Neural cell (in vitro differentiated cells): Measurements from ENCODE around the gene TACR2. TPM values are rescaled to one million over a fixed set of nuclear protein-coding genes. Genes with fewer than 3 reads are reported as not detected.

ENCODE experiments used
- H2AFZ ChIP-seq: fragments of 200-600, 300-800 bp; sonication (generic), shearing (Covaris generic); 2 replicates; pipeline ENCODE4 v1.6.0; 2014; ENCODE audit warnings: low read depth, mild to moderate bottlenecking, antibody characterized with exemption, low read length, moderate library complexity
- H3F3A ChIP-seq: fragments of 200-600 bp; shearing (Covaris generic); 2 replicates; pipeline ENCODE4 v1.6.1; 2016; ENCODE audit warnings: mild to moderate bottlenecking, moderate library complexity, mixed read lengths, antibody characterized with exemption, low read length; ENCODE audit not compliant: insufficient read depth, poor library complexity, severe bottlenecking
- H3K27ac ChIP-seq: fragments of 200-600, 300-800 bp; sonication (generic), shearing (Covaris generic); 2 replicates; pipeline ENCODE4 v1.5.1; 2014; ENCODE audit warnings: mild to moderate bottlenecking, low read length, moderate library complexity
- H3K27me3 ChIP-seq: fragments of 300-800, 200-600 bp; sonication (generic), shearing (Covaris generic); 2 replicates; pipeline ENCODE4 v1.6.0; 2014; ENCODE audit warnings: mild to moderate bottlenecking, low read depth, low read length, moderate library complexity; ENCODE audit not compliant: insufficient read depth
- H3K36me3 ChIP-seq: fragments of 300-800, 200-600 bp; sonication (generic), shearing (Covaris generic); 2 replicates; pipeline ENCODE4 v1.5.1; 2014; ENCODE audit warnings: mild to moderate bottlenecking, antibody characterized with exemption, low read length, moderate library complexity; ENCODE audit not compliant: insufficient read depth
- H3K4me2 ChIP-seq: fragments of 300-800, 200-600 bp; sonication (generic), shearing (Covaris generic); 2 replicates; pipeline ENCODE4 v1.6.0; 2014; ENCODE audit warnings: mild to moderate bottlenecking, low read length
- H3K4me3 ChIP-seq: fragments of 300-800, 200-600 bp; sonication (generic), shearing (Covaris generic); 2 replicates; pipeline ENCODE4 v1.5.1; 2014; ENCODE audit warnings: mild to moderate bottlenecking, low read length, moderate library complexity
- H3K79me2 ChIP-seq: fragments of 200-600 bp; shearing (Covaris generic); replicated peaks from 2 replicates; pipeline ENCODE4 v1.6.0; 2014; ENCODE audit warnings: mild to moderate bottlenecking, low read length, moderate library complexity; ENCODE audit not compliant: insufficient read depth
- H3K9ac ChIP-seq: fragments of 300-800, 200-600 bp; sonication (generic), shearing (Covaris generic); 2 replicates; pipeline ENCODE4 v1.6.1; 2016; ENCODE audit warnings: mild to moderate bottlenecking, low read length, mixed read lengths
- H3K9me2 ChIP-seq: fragments of 200-600 bp; shearing (Covaris generic); 2 replicates; pipeline ENCODE4 v1.6.1; 2016; ENCODE audit warnings: mild to moderate bottlenecking, low read length, mixed read lengths; ENCODE audit not compliant: insufficient read depth
- H3K9me3 ChIP-seq: fragments of 200-600, 300-800 bp; sonication (generic), shearing (Covaris generic); 2 replicates; pipeline ENCODE4 v1.6.1; 2016; ENCODE audit warnings: mild to moderate bottlenecking, mixed run types, low read length, moderate library complexity, mixed read lengths
- H4K20me1 ChIP-seq: fragments of 200-600 bp; shearing (Covaris generic); 2 replicates; pipeline ENCODE4 v1.6.1; 2016; ENCODE audit warnings: mild to moderate bottlenecking, mixed run types; ENCODE audit not compliant: insufficient read depth
- CTCF ChIP-seq: fragments of 450-650 bp; IDR thresholded peaks from 2 replicates; pipeline ENCODE4 v1.5.1; 2014; ENCODE audit warnings: antibody characterized with exemption, mild to moderate bottlenecking, moderate library complexity; ENCODE audit not compliant: poor library complexity, severe bottlenecking
- EP300 ChIP-seq: fragments of 450-650 bp; conservative IDR thresholded peaks from 2 replicates; pipeline ENCODE4 v1.6.1; 2014; ENCODE audit warnings: antibody characterized with exemption, mild to moderate bottlenecking, moderate library complexity; ENCODE audit not compliant: poor library complexity, severe bottlenecking
- EZH2 ChIP-seq: fragments of 200-600, 300-800 bp; shearing (Covaris generic), sonication (generic); IDR thresholded peaks from 2 replicates; pipeline ENCODE4 v1.6.1; 2014; ENCODE audit warnings: antibody characterized with exemption, low read length, borderline replicate concordance, mild to moderate bottlenecking; ENCODE audit not compliant: insufficient read depth, poor library complexity, severe bottlenecking
- MXI1 ChIP-seq: fragments of 450-650 bp; conservative IDR thresholded peaks from 2 replicates; pipeline ENCODE4 v1.6.1; 2014; ENCODE audit warnings: antibody characterized with exemption, mild to moderate bottlenecking; ENCODE audit not compliant: poor library complexity, severe bottlenecking
- RAD21 ChIP-seq: fragments of 450-650 bp; conservative IDR thresholded peaks from 2 replicates; pipeline ENCODE4 v1.6.1; 2014; ENCODE audit warnings: antibody characterized with exemption, mild to moderate bottlenecking, moderate library complexity
- REST ChIP-seq: IDR thresholded peaks from 2 replicates; pipeline ENCODE4 v1.6.1; 2012; ENCODE audit warnings: borderline replicate concordance
- SMC3 ChIP-seq: fragments of 450-650 bp; conservative IDR thresholded peaks from 2 replicates; pipeline ENCODE4 v1.6.1; 2014; ENCODE audit warnings: antibody characterized with exemption, mild to moderate bottlenecking, moderate library complexity; ENCODE audit not compliant: poor library complexity
- polyA plus RNA-seq: library from polyadenylated mRNA; depleted of rRNA; stranded (reverse); fragments of >200 nt; gene quantifications from 2 replicates; pipeline ENCODE4 v1.2.3, GENCODE V29; 2014

TACR2 gene
- polyA plus RNA-seq, 1 donor from 2014 or later, result not detected

GRCh38 chr10:69376662-69377061 lies 40.1 kb downstream of the TACR2 start:
- Histone ChIP-seq H3K79me2 (no peaks in the 10 kb centered on the region), H3K27ac (no peak overlapping the region)

GRCh38 chr10:69375307-69376151 lies 41.2 kb downstream of the TACR2 start:
- peaks cover 10% of the 10 kb centered on the region for H3K36me3 ChIP-seq
- H2AFZ ChIP-seq, result no peak overlapping the region
- no peak for TF ChIP-seq MXI1
- no peak for TF ChIP-seq EZH2
- no peak for TF ChIP-seq RAD21
- H3K4me3 ChIP-seq, result no peak overlapping the region
- no peaks in the 10 kb centered on the region for H3K9me3 ChIP-seq
- no peaks in the 10 kb centered on the region for H3K27me3 ChIP-seq
- no peak overlapping the region for H3K4me2 ChIP-seq
- H3K79me2 ChIP-seq, result no peaks in the 10 kb centered on the region
- H3K9me2 ChIP-seq, result no peaks in the 10 kb centered on the region
- no peak overlapping the region for H3K27ac ChIP-seq
- no peak overlapping the region for H3K9ac ChIP-seq
- H4K20me1 ChIP-seq, result no peaks in the 10 kb centered on the region
- no peaks in the 10 kb centered on the region for H3F3A ChIP-seq

More at GRCh38 chr10:69376662-69377061, 40.1 kb downstream of the TACR2 start:
- H4K20me1 ChIP-seq, result no peaks in the 10 kb centered on the region
- no peaks in the 10 kb centered on the region for H3K9me3 ChIP-seq
- H3F3A ChIP-seq, result no peaks in the 10 kb centered on the region
- no peak overlapping the region for H2AFZ ChIP-seq
- H3K4me2 ChIP-seq, result no peak overlapping the region
- H3K36me3 ChIP-seq, result peaks cover 10% of the 10 kb centered on the region
- H3K9ac ChIP-seq, result no peak overlapping the region
- H3K9me2 ChIP-seq, result no peaks in the 10 kb centered on the region
- no peak overlapping the region for H3K4me3 ChIP-seq
- no peaks in the 10 kb centered on the region for H3K27me3 ChIP-seq
- TF ChIP-seq CTCF (no peak), SMC3 (no peak), REST (no peak), EP300 (no peak), EZH2 (no peak)
